HL-60 (cell line): Measurements from ENCODE around the gene TTF2.

Source experiments
- GABPA ChIP-seq: IDR thresholded peaks from 2 replicates; pipeline ENCODE4 v1.6.1; 2012; ENCODE audit warnings: low read depth
- POLR2AphosphoS5 ChIP-seq: IDR thresholded peaks from 2 replicates; pipeline ENCODE4 v1.6.1; 2012; ENCODE audit warnings: low read depth
- TF ChIP-seq, protein P1 (sequence below): IDR thresholded peaks from one replicate; pipeline ENCODE4 v1.5.1; 2011; ENCODE audit warnings: low read length, control low read depth, inconsistent platforms; ENCODE audit not compliant: insufficient read depth
- TF ChIP-seq, protein P2 (sequence below): IDR thresholded peaks from 2 replicates; pipeline ENCODE4 v1.6.1; 2012; ENCODE audit warnings: low read depth; ENCODE audit not compliant: insufficient replicate concordance

DNA sequence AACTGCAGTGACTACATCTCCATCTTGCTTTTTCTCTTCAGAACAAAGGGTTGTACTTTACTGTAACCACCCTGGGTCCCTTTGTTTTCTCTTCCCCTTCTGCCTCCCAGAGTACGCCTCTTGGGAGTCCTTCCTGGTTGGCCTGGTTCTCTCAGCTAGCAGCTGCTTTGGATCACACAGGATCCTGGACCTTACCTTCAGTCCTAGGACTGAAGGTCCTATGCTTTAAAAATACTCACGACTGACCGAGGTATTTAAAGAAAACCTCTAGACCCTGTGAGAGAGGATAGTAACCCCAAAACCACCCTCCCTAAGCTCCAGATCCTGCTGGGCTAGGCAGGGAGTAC lies 56.6 kb downstream of the TTF2 start:
- TF ChIP-seq, protein P1, sequence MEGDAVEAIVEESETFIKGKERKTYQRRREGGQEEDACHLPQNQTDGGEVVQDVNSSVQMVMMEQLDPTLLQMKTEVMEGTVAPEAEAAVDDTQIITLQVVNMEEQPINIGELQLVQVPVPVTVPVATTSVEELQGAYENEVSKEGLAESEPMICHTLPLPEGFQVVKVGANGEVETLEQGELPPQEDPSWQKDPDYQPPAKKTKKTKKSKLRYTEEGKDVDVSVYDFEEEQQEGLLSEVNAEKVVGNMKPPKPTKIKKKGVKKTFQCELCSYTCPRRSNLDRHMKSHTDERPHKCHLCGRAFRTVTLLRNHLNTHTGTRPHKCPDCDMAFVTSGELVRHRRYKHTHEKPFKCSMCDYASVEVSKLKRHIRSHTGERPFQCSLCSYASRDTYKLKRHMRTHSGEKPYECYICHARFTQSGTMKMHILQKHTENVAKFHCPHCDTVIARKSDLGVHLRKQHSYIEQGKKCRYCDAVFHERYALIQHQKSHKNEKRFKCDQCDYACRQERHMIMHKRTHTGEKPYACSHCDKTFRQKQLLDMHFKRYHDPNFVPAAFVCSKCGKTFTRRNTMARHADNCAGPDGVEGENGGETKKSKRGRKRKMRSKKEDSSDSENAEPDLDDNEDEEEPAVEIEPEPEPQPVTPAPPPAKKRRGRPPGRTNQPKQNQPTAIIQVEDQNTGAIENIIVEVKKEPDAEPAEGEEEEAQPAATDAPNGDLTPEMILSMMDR, result no peak
- TF ChIP-seq POLR2AphosphoS5, result no peak
- TF ChIP-seq GABPA, result no peak
- TF ChIP-seq, protein P2, sequence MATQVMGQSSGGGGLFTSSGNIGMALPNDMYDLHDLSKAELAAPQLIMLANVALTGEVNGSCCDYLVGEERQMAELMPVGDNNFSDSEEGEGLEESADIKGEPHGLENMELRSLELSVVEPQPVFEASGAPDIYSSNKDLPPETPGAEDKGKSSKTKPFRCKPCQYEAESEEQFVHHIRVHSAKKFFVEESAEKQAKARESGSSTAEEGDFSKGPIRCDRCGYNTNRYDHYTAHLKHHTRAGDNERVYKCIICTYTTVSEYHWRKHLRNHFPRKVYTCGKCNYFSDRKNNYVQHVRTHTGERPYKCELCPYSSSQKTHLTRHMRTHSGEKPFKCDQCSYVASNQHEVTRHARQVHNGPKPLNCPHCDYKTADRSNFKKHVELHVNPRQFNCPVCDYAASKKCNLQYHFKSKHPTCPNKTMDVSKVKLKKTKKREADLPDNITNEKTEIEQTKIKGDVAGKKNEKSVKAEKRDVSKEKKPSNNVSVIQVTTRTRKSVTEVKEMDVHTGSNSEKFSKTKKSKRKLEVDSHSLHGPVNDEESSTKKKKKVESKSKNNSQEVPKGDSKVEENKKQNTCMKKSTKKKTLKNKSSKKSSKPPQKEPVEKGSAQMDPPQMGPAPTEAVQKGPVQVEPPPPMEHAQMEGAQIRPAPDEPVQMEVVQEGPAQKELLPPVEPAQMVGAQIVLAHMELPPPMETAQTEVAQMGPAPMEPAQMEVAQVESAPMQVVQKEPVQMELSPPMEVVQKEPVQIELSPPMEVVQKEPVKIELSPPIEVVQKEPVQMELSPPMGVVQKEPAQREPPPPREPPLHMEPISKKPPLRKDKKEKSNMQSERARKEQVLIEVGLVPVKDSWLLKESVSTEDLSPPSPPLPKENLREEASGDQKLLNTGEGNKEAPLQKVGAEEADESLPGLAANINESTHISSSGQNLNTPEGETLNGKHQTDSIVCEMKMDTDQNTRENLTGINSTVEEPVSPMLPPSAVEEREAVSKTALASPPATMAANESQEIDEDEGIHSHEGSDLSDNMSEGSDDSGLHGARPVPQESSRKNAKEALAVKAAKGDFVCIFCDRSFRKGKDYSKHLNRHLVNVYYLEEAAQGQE, result no peak
